Measurements from ENCODE around the gene LAMP1. TPM values are rescaled to one million over a fixed set of nuclear protein-coding genes. Genes with fewer than 3 reads are reported as not detected.
"Not testable (repeated sequence)": the region's sequence is repeated elsewhere in the genome, so short reads cannot be mapped to it uniquely, and the experiment has no call there.

LAMP1 gene
- total and polyA plus RNA-seq, 3 experiments from 2014 or later, result 36.6 to 110 (median 97.2) TPM

GRCh38 chr13:113299951-113300350 lies 2.9 kb downstream of the LAMP1 start:
- Histone ChIP-seq H3K27ac (ENCODE audit: low read depth, low read length) (no peak overlapping the region), H3K9me3 (ENCODE audit: low read length) (no peaks in the 10 kb centered on the region), H3K36me3 (ENCODE audit: insufficient read depth, low read length) (peaks cover 6% of the 10 kb centered on the region), H3K4me3 (ENCODE audit: low read length) (no peak overlapping the region), H3K27me3 (ENCODE audit: insufficient read depth, low read length, poor library complexity, severe bottlenecking) (no peaks in the 10 kb centered on the region), H3K4me1 (ENCODE audit: insufficient read depth, low read length) (peaks cover 23% of the 10 kb centered on the region)
- CTCF ChIA-PET, result interaction anchor here (1.0 kb wide), 1 partner anchor 10 kb away, joined by 4 read pairs; no protein-coding TSS in a partner anchor
- peaks cover 0 to 30% (median 2%) of the 10 kb centered on the region in 3 donors for H3K36me3 Mint-ChIP-seq
- peaks cover 3 to 20% of the 10 kb centered on the region in 2 donors for H3K27me3 Mint-ChIP-seq
- H3K4me3 Mint-ChIP-seq, result peak overlapping the region in 2 of 7 donors; percentile 19 to 20
- H3K27ac Mint-ChIP-seq, result peak overlapping the region in 3 of 8 donors; percentile 52 to 87 (median 79)
- POLR2A ChIA-PET, result no interaction called here
- no peak for DNase-seq
- peaks cover 37 to 66% (median 60%) of the 10 kb centered on the region in 3 donors for H3K4me1 Mint-ChIP-seq
- peaks cover 0 to 8% (median 2%) of the 10 kb centered on the region in 5 donors for H3K9me3 Mint-ChIP-seq

GRCh38 chr13:113302986-113303385 lies 5.9 kb downstream of the LAMP1 start:
- no peaks in the 10 kb centered on the region for H3K27me3 ChIP-seq (ENCODE audit: insufficient read depth, low read length, poor library complexity, severe bottlenecking)
- peaks cover 0 to 41% (median 5%) of the 10 kb centered on the region in 3 donors for H3K36me3 Mint-ChIP-seq
- peaks cover 6% of the 10 kb centered on the region for H3K36me3 ChIP-seq (ENCODE audit: insufficient read depth, low read length)
- H3K27ac ChIP-seq (ENCODE audit: low read depth, low read length), result no peak overlapping the region
- no peaks in the 10 kb centered on the region for H3K9me3 ChIP-seq (ENCODE audit: low read length)
- peak overlapping the region in 1 of 8 donors; percentile 52 for H3K27ac Mint-ChIP-seq
- H3K4me3 Mint-ChIP-seq, result no peak overlapping the region
- peaks cover 12% of the 10 kb centered on the region for H3K4me1 ChIP-seq (ENCODE audit: insufficient read depth, low read length)
- no peak overlapping the region for H3K4me3 ChIP-seq (ENCODE audit: low read length)
- peaks cover 0 to 2% of the 10 kb centered on the region in 2 donors for H3K27me3 Mint-ChIP-seq
- no peak for DNase-seq
- POLR2A ChIA-PET, result no interaction called here
- CTCF ChIA-PET, result no interaction called here
- no peaks in the 10 kb centered on the region for H3K9me3 Mint-ChIP-seq
- H3K4me1 Mint-ChIP-seq, result peaks cover 37 to 66% (median 60%) of the 10 kb centered on the region in 3 donors

GRCh38 chr13:113304121-113304520 lies 7.1 kb downstream of the LAMP1 start:
- no peaks in the 10 kb centered on the region for H3K27me3 Mint-ChIP-seq
- H3K27ac Mint-ChIP-seq, result peak overlapping the region in 1 of 8 donors; percentile 36
- peaks cover 29 to 55% (median 48%) of the 10 kb centered on the region in 3 donors for H3K4me1 Mint-ChIP-seq
- no peak overlapping the region for H3K4me3 Mint-ChIP-seq
- H3K4me3 ChIP-seq (ENCODE audit: low read length), result no peak overlapping the region
- H3K9me3 ChIP-seq (ENCODE audit: low read length), result no peaks in the 10 kb centered on the region
- H3K27ac ChIP-seq (ENCODE audit: low read depth, low read length), result no peak overlapping the region
- H3K36me3 ChIP-seq (ENCODE audit: insufficient read depth, low read length), result peaks cover 6% of the 10 kb centered on the region
- no peaks in the 10 kb centered on the region for H3K27me3 ChIP-seq (ENCODE audit: insufficient read depth, low read length, poor library complexity, severe bottlenecking)
- H3K36me3 Mint-ChIP-seq, result peaks cover 0 to 43% (median 5%) of the 10 kb centered on the region in 3 donors
- POLR2A ChIA-PET, result no interaction called here
- no peaks in the 10 kb centered on the region for H3K9me3 Mint-ChIP-seq
- H3K4me1 ChIP-seq (ENCODE audit: insufficient read depth, low read length), result peaks cover 4% of the 10 kb centered on the region
- CTCF ChIA-PET, result no interaction called here
- no peak for DNase-seq

GRCh38 chr13:113305208-113305607 lies 8.2 kb downstream of the LAMP1 start:
- DNase-seq, result no peak
- Histone ChIP-seq H3K4me3 (ENCODE audit: low read length) (no peak overlapping the region), H3K4me1 (ENCODE audit: insufficient read depth, low read length) (peaks cover 4% of the 10 kb centered on the region), H3K27ac (ENCODE audit: low read depth, low read length) (no peak overlapping the region), H3K36me3 (ENCODE audit: insufficient read depth, low read length) (peaks cover 13% of the 10 kb centered on the region), H3K27me3 (ENCODE audit: insufficient read depth, low read length, poor library complexity, severe bottlenecking) (no peaks in the 10 kb centered on the region), H3K9me3 (ENCODE audit: low read length) (no peaks in the 10 kb centered on the region)
- ChIA-PET CTCF (no interaction called here), POLR2A (no interaction called here)
- Mint-ChIP-seq H3K27me3 (no peaks in the 10 kb centered on the region), H3K36me3 (peaks cover 0 to 46% (median 5%) of the 10 kb centered on the region in 3 donors), H3K9me3 (no peaks in the 10 kb centered on the region), H3K27ac (peak overlapping the region in 2 of 8 donors; percentile 64 to 77), H3K4me1 (peaks cover 28 to 48% (median 46%) of the 10 kb centered on the region in 3 donors), H3K4me3 (no peak overlapping the region)

GRCh38 chr13:113307491-113307890 lies 10.5 kb downstream of the LAMP1 start:
- no peak for DNase-seq
- Histone ChIP-seq H3K4me3 (ENCODE audit: low read length) (no peak overlapping the region), H3K27ac (ENCODE audit: low read depth, low read length) (no peak overlapping the region), H3K9me3 (ENCODE audit: low read length) (no peaks in the 10 kb centered on the region), H3K27me3 (ENCODE audit: insufficient read depth, low read length, poor library complexity, severe bottlenecking) (no peaks in the 10 kb centered on the region), H3K4me1 (ENCODE audit: insufficient read depth, low read length) (peaks cover 4% of the 10 kb centered on the region), H3K36me3 (ENCODE audit: insufficient read depth, low read length) (peaks cover 33% of the 10 kb centered on the region)
- peaks cover 24 to 39% (median 39%) of the 10 kb centered on the region in 3 donors for H3K4me1 Mint-ChIP-seq
- no peaks in the 10 kb centered on the region for H3K9me3 Mint-ChIP-seq
- H3K4me3 Mint-ChIP-seq, result no peak overlapping the region
- POLR2A ChIA-PET, result no interaction called here
- CTCF ChIA-PET, result no interaction called here
- no peak overlapping the region for H3K27ac Mint-ChIP-seq
- H3K36me3 Mint-ChIP-seq, result peaks cover 0 to 60% (median 14%) of the 10 kb centered on the region in 3 donors
- H3K27me3 Mint-ChIP-seq, result no peaks in the 10 kb centered on the region

- H3K4me3 Mint-ChIP-seq, result peak overlapping the region in 1 of 7 donors; percentile 13
Measured at GRCh38 chr13:113309473-113309872, 12.4 kb downstream of the LAMP1 start.

GRCh38 chr13:113314112-113314511 lies 17.1 kb downstream of the LAMP1 start:
- CTCF ChIA-PET; POLR2A ChIA-PET; H3K4me1 ChIP-seq (ENCODE audit: insufficient read depth, low read length); H3K27ac ChIP-seq (ENCODE audit: low read depth, low read length); H3K4me3 ChIP-seq (ENCODE audit: low read length); DNase-seq; H3K27me3 ChIP-seq (ENCODE audit: insufficient read depth, low read length, poor library complexity, severe bottlenecking); H3K27me3 Mint-ChIP-seq; H3K9me3 ChIP-seq (ENCODE audit: low read length); H3K9me3 Mint-ChIP-seq; H3K4me1 Mint-ChIP-seq: not testable (repeated sequence)
- H3K27ac Mint-ChIP-seq, result peak overlapping the region in 1 of 8 donors; percentile 80
- H3K36me3 Mint-ChIP-seq, result peaks cover 0 to 68% (median 14%) of the 10 kb centered on the region in 3 donors
- peaks cover 47% of the 10 kb centered on the region for H3K36me3 ChIP-seq (ENCODE audit: insufficient read depth, low read length)
- H3K4me3 Mint-ChIP-seq, result peak overlapping the region in 1 of 7 donors; percentile 56

More at GRCh38 chr13:113309473-113309872, 12.4 kb downstream of the LAMP1 start:
- no peaks in the 10 kb centered on the region for H3K27me3 Mint-ChIP-seq
- H3K9me3 ChIP-seq (ENCODE audit: low read length), result no peaks in the 10 kb centered on the region
- H3K27ac ChIP-seq (ENCODE audit: low read depth, low read length), result no peak overlapping the region
- ChIA-PET CTCF (no interaction called here), POLR2A (no interaction called here)
- no peaks in the 10 kb centered on the region for H3K9me3 Mint-ChIP-seq
- H3K36me3 ChIP-seq (ENCODE audit: insufficient read depth, low read length), result peaks cover 36% of the 10 kb centered on the region
- peaks cover 0 to 57% (median 15%) of the 10 kb centered on the region in 3 donors for H3K36me3 Mint-ChIP-seq
- no peak for DNase-seq
- H3K27ac Mint-ChIP-seq, result no peak overlapping the region
- H3K27me3 ChIP-seq (ENCODE audit: insufficient read depth, low read length, poor library complexity, severe bottlenecking), result no peaks in the 10 kb centered on the region
- peaks cover 16 to 23% (median 22%) of the 10 kb centered on the region in 3 donors for H3K4me1 Mint-ChIP-seq
- H3K4me3 ChIP-seq (ENCODE audit: low read length), result no peak overlapping the region
- H3K4me1 ChIP-seq (ENCODE audit: insufficient read depth, low read length), result no peaks in the 10 kb centered on the region

- H3K9me3 ChIP-seq (ENCODE audit: low read length); DNase-seq; POLR2A ChIA-PET; H3K27me3 ChIP-seq (ENCODE audit: insufficient read depth, low read length, poor library complexity, severe bottlenecking); H3K4me1 ChIP-seq (ENCODE audit: insufficient read depth, low read length); H3K4me1 Mint-ChIP-seq; H3K4me3 ChIP-seq (ENCODE audit: low read length); H3K4me3 Mint-ChIP-seq; H3K27me3 Mint-ChIP-seq; H3K27ac Mint-ChIP-seq; H3K9me3 Mint-ChIP-seq; CTCF ChIA-PET; H3K27ac ChIP-seq (ENCODE audit: low read depth, low read length): not testable (repeated sequence)
- peaks cover 46% of the 10 kb centered on the region for H3K36me3 ChIP-seq (ENCODE audit: insufficient read depth, low read length)
- peaks cover 0 to 72% (median 14%) of the 10 kb centered on the region in 3 donors for H3K36me3 Mint-ChIP-seq
Measured at GRCh38 chr13:113314895-113315470, 17.9 kb downstream of the LAMP1 start.

Data from CD8-positive, alpha-beta memory T cell (primary cell).